Activated CD4-positive, alpha-beta T cell treated with anti-CD3 and anti-CD28 coated beads, Interleukin-2, amount 50 U/mL, for 1 hour (primary cell): ENCODE measurements around the gene MTMR11.

Experiments
- DNase-seq: peaks from one replicate; pipeline ENCODE4 v3.0.0-alpha.2; 2020

MTMR11 gene

GRCh38 chr1:149936992-149937705, 470 bp upstream of the MTMR11 start:
- DNase-seq, result no peak

- DNase-seq, result no peak
These were observed 2.3 kb downstream of the MTMR11 start for GRCh38 chr1:149934356-149934755.

GRCh38 chr1:149933208-149933607, 3.5 kb downstream of the MTMR11 start:
- no peak for DNase-seq

GRCh38 chr1:149932474-149932873, 4.2 kb downstream of the MTMR11 start:
- DNase-seq, result no peak

- DNase-seq, result no peak
These were observed 5.4 kb downstream of the MTMR11 start for GRCh38 chr1:149931212-149931790.

GRCh38 chr1:149929856-149930255, 6.8 kb downstream of the MTMR11 start:
- no peak for DNase-seq

GRCh38 chr1:149928401-149928724, 8.3 kb downstream of the MTMR11 start:
- DNase-seq, result no peak

GRCh38 chr1:149927563-149928400, 8.9 kb downstream of the MTMR11 start, which contains the start of gene SF3B4:
TSS of gene SF3B4 (minus strand) at chr1:149927803. CDS start at chr1:149927759, 44 bp downstream.
- peak; percentile 94 for DNase-seq

- DNase-seq, result no peak
These were observed 9.6 kb downstream of the MTMR11 start for GRCh38 chr1:149927056-149927562.

GRCh38 chr1:149926296-149926695, 10.4 kb downstream of the MTMR11 start:
- no peak for DNase-seq

- no peak for DNase-seq
These were observed 10.9 kb downstream of the MTMR11 start for GRCh38 chr1:149925751-149926150.

GRCh38 chr1:149925345-149925744, 11.3 kb downstream of the MTMR11 start:
- DNase-seq, result no peak

- DNase-seq, result no peak
These were observed 13.1 kb downstream of the MTMR11 start for GRCh38 chr1:149923626-149924025.

- DNase-seq, result peak; percentile 35
These were observed 19.0 kb downstream of the MTMR11 start, which contains the start of gene SV2A for GRCh38 chr1:149917571-149918144. TSS of gene SV2A (minus strand) at chr1:149917844. CDS start at chr1:149913840, 4,004 bp downstream.

GRCh38 chr1:149916898-149917252, 19.8 kb downstream of the MTMR11 start:
- DNase-seq, result no peak

- DNase-seq, result no peak
These were observed 20.3 kb downstream of the MTMR11 start for GRCh38 chr1:149916193-149916897.

- DNase-seq, result no peak
These were observed 21.1 kb downstream of the MTMR11 start for GRCh38 chr1:149915429-149916192.

GRCh38 chr1:149914545-149914944, 22.1 kb downstream of the MTMR11 start:
- DNase-seq, result no peak

GRCh38 chr1:149906570-149907075, 30.1 kb downstream of the MTMR11 start:
- DNase-seq, result no peak

- no peak for DNase-seq
These were observed 32.7 kb downstream of the MTMR11 start for GRCh38 chr1:149903836-149904491.
